SIG-M5 (cell line): Measurements from ENCODE around the gene PPM1M.
"Not testable (repeated sequence)": the region's sequence is repeated elsewhere in the genome, so short reads cannot be mapped to it uniquely, and the experiment has no call there.

Experiments
- DNase-seq: peaks from one replicate; lab custom pipeline; 2025; lab: John Stamatoyannopoulos, UW

The PPM1M gene

GRCh38 chr3:52277071-52277964 lies 31.8 kb downstream of the PPM1M start:
- DNase-seq = no peak

- no peak for DNase-seq
These were observed 32.5 kb downstream of the PPM1M start for GRCh38 chr3:52277972-52278509.

- peak; percentile 60 for DNase-seq
These were observed 33.0 kb downstream of the PPM1M start, which contains the start of gene WDR82 for GRCh38 chr3:52278510-52279069. TSS of gene WDR82 (minus strand) at chr3:52278649. CDS start at chr3:52278361, 288 bp downstream.

GRCh38 chr3:52279596-52279995 lies 34.0 kb downstream of the PPM1M start:
- DNase-seq = no peak

GRCh38 chr3:52280050-52280461 lies 34.5 kb downstream of the PPM1M start:
- DNase-seq = no peak

GRCh38 chr3:52281981-52282801 lies 36.6 kb downstream of the PPM1M start:
- no peak for DNase-seq

GRCh38 chr3:52283306-52283705 lies 37.7 kb downstream of the PPM1M start:
- no peak for DNase-seq

- DNase-seq = not testable (repeated sequence)
These were observed 38.5 kb downstream of the PPM1M start for GRCh38 chr3:52284051-52284450.

- DNase-seq = no peak
These were observed 41.2 kb downstream of the PPM1M start for GRCh38 chr3:52286777-52287110.

GRCh38 chr3:52288674-52289073 lies 43.1 kb downstream of the PPM1M start:
- no peak for DNase-seq

- no peak for DNase-seq
These were observed 43.8 kb downstream of the PPM1M start for GRCh38 chr3:52289338-52289746.

GRCh38 chr3:52289747-52290595 lies 44.4 kb downstream of the PPM1M start:
- DNase-seq = no peak

- no peak for DNase-seq
These were observed 45.3 kb downstream of the PPM1M start for GRCh38 chr3:52290596-52291507.

GRCh38 chr3:52291508-52292181 lies 46.1 kb downstream of the PPM1M start:
- DNase-seq = no peak

- no peak for DNase-seq
These were observed 46.9 kb downstream of the PPM1M start for GRCh38 chr3:52292247-52293065.

GRCh38 chr3:52293491-52294319 lies 48.1 kb downstream of the PPM1M start:
- no peak for DNase-seq

GRCh38 chr3:52294320-52295150 lies 49.0 kb downstream of the PPM1M start:
- no peak for DNase-seq
